A549 (cell line): ENCODE results near the gene BMPR2. TPM values are rescaled to one million over a fixed set of nuclear protein-coding genes. Genes with fewer than 3 reads are reported as not detected.
"Not testable (repeated sequence)": the region's sequence is repeated elsewhere in the genome, so short reads cannot be mapped to it uniquely, and the experiment has no call there.

Experiments
- ATAC-seq, 2 experiments: fragments of 200-7000 bp in 1 of 2; fragments of >200 bp in 1 of 2; cut with Nextera tagmentation in 1 of 2; cut with Tn5 transposase in 1 of 2; 3 replicates each; pipeline versions ENCODE4 v1.8.0 to v1.9.1; 2018 to 2020; ENCODE audit warnings: mild to moderate bottlenecking in 1 of 2, moderate library complexity in 1 of 2
- CTCF ChIA-PET: fragments of 300-600 bp; sonication (Branson Sonifier 250); formaldehyde crosslinking; extraction: SDS; loops from one replicate; lab custom pipeline; 2021; ENCODE audit warnings: antibody characterized with exemption, inconsistent platforms; lab: Yijun Ruan, JAX
- POLR2A ChIA-PET: fragments of 350-600 bp; formaldehyde crosslinking; extraction: SDS; loops from one replicate; lab custom pipeline; 2021; ENCODE audit warnings: antibody characterized with exemption, inconsistent platforms; lab: Yijun Ruan, JAX
- DNase-seq, 2 experiments: peaks; one replicate each; pipeline versions ENCODE4 v3.0.0 to v3.0.0-alpha.2; 2011 to 2016; ENCODE audit warnings: low read depth in 1 of 2, low spot score in 1 of 2
- FAIRE-seq: peaks from 2 replicates; lab custom pipeline; 2011; peaks lifted over from hg19 to GRCh38; lab: Jason Lieb, UNC
- H3K27ac ChIP-seq, 2 experiments: fragments of >200 bp; sonication (Bioruptor Twin); formaldehyde crosslinking; 3 replicates each; pipeline ENCODE4 v1.5.1; 2016 to 2017
- H3K4me1 ChIP-seq: fragments of >200 bp; sonication (Bioruptor Twin); formaldehyde crosslinking; 3 replicates; pipeline ENCODE4 v1.6.1; 2016
- H3K4me2 ChIP-seq: fragments of >200 bp; sonication (Bioruptor Twin); formaldehyde crosslinking; 3 replicates; pipeline ENCODE4 v1.6.1; 2016
- H3K4me3 ChIP-seq: fragments of >200 bp; sonication (Bioruptor Twin); formaldehyde crosslinking; 3 replicates; pipeline ENCODE4 v1.5.1; 2016
- H3K9me3 ChIP-seq: fragments of >200 bp; sonication (Bioruptor Twin); formaldehyde crosslinking; 3 replicates; pipeline ENCODE4 v1.6.1; 2016
- CBX8 ChIP-seq: fragments of 200-600 bp; sonication (generic); IDR thresholded peaks from 2 replicates; pipeline ENCODE4 v1.6.1; 2016
- CHD4 ChIP-seq: fragments of 200-600 bp; sonication (generic); IDR thresholded peaks from 2 replicates; pipeline ENCODE4 v1.6.1; 2016; ENCODE audit warnings: antibody characterized with exemption, mild to moderate bottlenecking, borderline replicate concordance
- EHMT2 ChIP-seq: fragments of 200-600 bp; sonication (generic); IDR thresholded peaks from 2 replicates; pipeline ENCODE4 v1.6.1; 2016; ENCODE audit warnings: antibody characterized with exemption, low read depth, mild to moderate bottlenecking, moderate library complexity
- ELK1 ChIP-seq: fragments of 150-350 bp; IDR thresholded peaks from 2 replicates; pipeline ENCODE4 v1.6.1; 2014; ENCODE audit warnings: low read depth, mild to moderate bottlenecking, low read length
- EP300 ChIP-seq, 2 experiments: fragments of >200 bp; sonication (Bioruptor Twin); formaldehyde crosslinking; IDR thresholded peaks; 2 replicates in 1 of 2; 3 replicates in 1 of 2; pipeline ENCODE4 v1.6.1; 2016 to 2017
- ESRRA ChIP-seq: fragments of 150-350 bp; IDR thresholded peaks from 2 replicates; pipeline ENCODE4 v1.6.1; 2014; ENCODE audit warnings: mild to moderate bottlenecking, low read length, borderline replicate concordance
- FOXS1 ChIP-seq: fragments of 250-450 bp; sonication (Bioruptor Pico); IDR thresholded peaks from 2 replicates; pipeline ENCODE4 v1.5.0; 2020; ENCODE audit warnings: mild to moderate bottlenecking, moderate library complexity
- GATA3 ChIP-seq: IDR thresholded peaks from 2 replicates; pipeline ENCODE4 v1.6.1; 2012; ENCODE audit warnings: borderline replicate concordance
- HEYL ChIP-seq: fragments of 250-450 bp; sonication (Bioruptor Pico); IDR thresholded peaks from 2 replicates; pipeline ENCODE4 v1.8.0; 2021; ENCODE audit warnings: mild to moderate bottlenecking, moderate library complexity
- HMGXB4 ChIP-seq: fragments of 250-450 bp; sonication (Bioruptor Pico); IDR thresholded peaks from 2 replicates; pipeline ENCODE4 v1.5.0; 2021; ENCODE audit warnings: mild to moderate bottlenecking, moderate library complexity, borderline replicate concordance
- HOXB5 ChIP-seq: fragments of 250-450 bp; sonication (Bioruptor Pico); IDR thresholded peaks from 2 replicates; pipeline ENCODE4 v1.5.0; 2020; ENCODE audit warnings: mild to moderate bottlenecking, moderate library complexity
- JUN ChIP-seq, 2 experiments: fragments of >200 bp; sonication (Bioruptor Twin); formaldehyde crosslinking; IDR thresholded peaks; 2 replicates in 1 of 2; 3 replicates in 1 of 2; pipeline ENCODE4 v1.6.1; 2016 to 2017
- KDM1A ChIP-seq: fragments of 200-600 bp; sonication (generic); IDR thresholded peaks from 2 replicates; pipeline ENCODE4 v1.6.1; 2016; ENCODE audit warnings: low read depth, mild to moderate bottlenecking
- KDM5A ChIP-seq: fragments of 200-600 bp; sonication (generic); IDR thresholded peaks from 2 replicates; pipeline ENCODE4 v1.6.1; 2016; ENCODE audit warnings: antibody characterized with exemption, mild to moderate bottlenecking
- MAZ ChIP-seq: fragments of 150-350 bp; IDR thresholded peaks from 2 replicates; pipeline ENCODE4 v1.6.1; 2014; ENCODE audit warnings: antibody characterized with exemption, low read depth, low read length, borderline replicate concordance
- NPAS2 ChIP-seq: fragments of 250-450 bp; sonication (Bioruptor Pico); IDR thresholded peaks from 2 replicates; pipeline ENCODE4 v1.8.0; 2022; ENCODE audit warnings: mild to moderate bottlenecking, moderate library complexity, borderline replicate concordance
- RAD21 ChIP-seq, 2 experiments: fragments of >200 bp in 1 of 2; sonication (Bioruptor Twin) in 1 of 2; formaldehyde crosslinking in 1 of 2; IDR thresholded peaks in 1 of 2; conservative IDR thresholded peaks in 1 of 2; 2 replicates in 1 of 2; 3 replicates in 1 of 2; pipeline ENCODE4 v1.6.1; 2012 to 2018; ENCODE audit warnings: inconsistent platforms in 1 of 2
- RCOR1 ChIP-seq: fragments of 150-350 bp; IDR thresholded peaks from 2 replicates; pipeline ENCODE4 v1.6.1; 2014; ENCODE audit warnings: antibody characterized with exemption, low read length, low read depth
- REST ChIP-seq: fragments of 200-600 bp; sonication (generic); IDR thresholded peaks from 2 replicates; pipeline ENCODE4 v1.6.1; 2016; ENCODE audit warnings: antibody characterized with exemption, mild to moderate bottlenecking, moderate library complexity
- SMC3 ChIP-seq: fragments of >200 bp; sonication (Bioruptor Twin); formaldehyde crosslinking; IDR thresholded peaks from 3 replicates; pipeline ENCODE4 v1.6.1; 2018; ENCODE audit warnings: inconsistent platforms
- TFCP2L1 ChIP-seq: fragments of 250-450 bp; sonication (Bioruptor Pico); IDR thresholded peaks from 2 replicates; pipeline ENCODE4 v1.5.0; 2021; ENCODE audit warnings: mild to moderate bottlenecking
- TP53 ChIP-seq: fragments of 250-450 bp; sonication (Bioruptor Pico); IDR thresholded peaks from 2 replicates; pipeline ENCODE4 v1.5.0; 2021; ENCODE audit warnings: mild to moderate bottlenecking, moderate library complexity
- USF2 ChIP-seq: fragments of 450-650 bp; IDR thresholded peaks from 2 replicates; pipeline ENCODE4 v1.6.1; 2014; ENCODE audit warnings: antibody characterized with exemption
- ZFP36 ChIP-seq: fragments of 450-650 bp; IDR thresholded peaks from 2 replicates; pipeline ENCODE4 v1.6.1; 2014; ENCODE audit warnings: borderline replicate concordance; ENCODE audit not compliant: partially characterized antibody
- ZSCAN20 ChIP-seq: fragments of 250-450 bp; sonication (Bioruptor Pico); IDR thresholded peaks from 2 replicates; pipeline ENCODE4 v1.8.0; 2022; ENCODE audit warnings: mild to moderate bottlenecking, moderate library complexity
- WGBS: methylation state at CpG from one replicate; pipeline ENCODE4 v1.1.6; 2017; ENCODE audit errors: missing lambda C conversion rate; 5-methylcytosine and 5-hydroxymethylcytosine counted together
- polyA plus RNA-seq, 4 experiments: library from polyadenylated mRNA; depleted of rRNA in 3 of 4; stranded (reverse); fragments of >200 nt; fragmentation: RNase III in 1 of 4; extraction: RNeasy Plus Mini Kit Qiagen cat#74134 plus additional on column Dnase treatment in 1 of 4; gene quantifications; 2 replicates in 3 of 4; 3 replicates in 1 of 4; pipeline ENCODE4 v1.2.3, GENCODE V29; 2011 to 2017

The BMPR2 gene
- polyA plus RNA-seq, 2 of the 4 experiments (the other 2 are of a cell fraction), result 13.9 to 46.3 TPM

GRCh38 chr2:202373490-202373889 lies 2.6 kb upstream of the BMPR2 start:
- no peak overlapping the region for H3K4me2 ChIP-seq
- peaks cover 8% of the 10 kb centered on the region; the same call in 2 of the 3 replicates for H3K4me1 ChIP-seq
- no peak for FAIRE-seq
- no peak overlapping the region for H3K4me3 ChIP-seq
- POLR2A ChIA-PET, result no interaction called here
- TF ChIP-seq KDM1A (no peak), HEYL (CRISPR knock-in tag) (no peak), FOXS1 (no peak), ZFP36 (no peak), RCOR1 (no peak), JUN (IDR thresholded peaks at IDR 0.05) (no peak), GATA3 (no peak), CHD4 (no peak), REST (no peak), ELK1 (no peak), TFCP2L1 (CRISPR knock-in tag) (no peak), RAD21 (conservative IDR thresholded peaks at IDR 0.05 in 1 of 2, IDR thresholded peaks at IDR 0.05 in 1 of 2) (no peak), HOXB5 (CRISPR knock-in tag) (no peak), EHMT2 (no peak), SMC3 (no peak), ESRRA (no peak)
- TF ChIP-seq, all 56 proteins: peak for 0
- CTCF ChIA-PET, result interaction anchor here (1.8 kb wide), 1 partner anchor 94 kb away, joined by 5 read pairs; no protein-coding TSS in a partner anchor
- H3K27ac ChIP-seq, result no peak overlapping the region; a peak in 1 of 6 replicates
- H3K9me3 ChIP-seq, result no peaks in the 10 kb centered on the region
- 87% methylated on average over 7 of the region's 7 CpGs for WGBS
- ATAC-seq (no peak), DNase-seq (no peak)

- H3K4me1 ChIP-seq, FAIRE-seq, DNase-seq, ATAC-seq, H3K9me3 ChIP-seq: not testable (repeated sequence)
- 91% methylated on average over 22 of the region's 22 CpGs for WGBS
- peak overlapping the region; percentile 84 for H3K4me2 ChIP-seq
- H3K4me3 ChIP-seq, result peak overlapping the region; percentile 76
- ChIA-PET POLR2A (interaction anchor here (0.6 kb wide), 2 partner anchors 69 to 1230 kb away, joined by 3 read pairs; no protein-coding TSS in a partner anchor), CTCF (interaction anchor here (1.0 to 1.8 kb wide), 2 partner anchors 11 to 95 kb away, joined by 4 to 5 read pairs; no protein-coding TSS in a partner anchor)
- H3K27ac ChIP-seq, result peak overlapping the region; percentile 96 to 98
Observed at GRCh38 chr2:202374383-202374782, 1.7 kb upstream of the BMPR2 start.

- H3K27ac ChIP-seq, result peak overlapping the region; percentile 96 to 98
- H3K4me3 ChIP-seq, result peak overlapping the region; percentile 76
- FAIRE-seq (no peak), ATAC-seq (peak; percentile 25 to 27), DNase-seq (peak in 1 of 2 experiments; percentile 74)
- CTCF ChIA-PET, result interaction anchor here (1.0 to 1.8 kb wide), 2 partner anchors 12 to 96 kb away, joined by 4 to 5 read pairs; no protein-coding TSS in a partner anchor
- 3% methylated on average over 33 of the region's 33 CpGs for WGBS
- POLR2A ChIA-PET, result interaction anchor here (0.6 kb wide), 1 partner anchor 70 kb away, joined by 3 read pairs; no protein-coding TSS in a partner anchor
- no peaks in the 10 kb centered on the region for H3K9me3 ChIP-seq
- peak overlapping the region; percentile 84 for H3K4me2 ChIP-seq
- H3K4me1 ChIP-seq, result peaks cover 16% of the 10 kb centered on the region; the same call in 2 of the 3 replicates
- TF ChIP-seq ZSCAN20 (CRISPR knock-in tag) (peak; percentile 80; the same call in 1 of the 2 replicates), KDM1A (no peak), USF2 (no peak), HMGXB4 (CRISPR knock-in tag) (0 out of 2 replicates have a peak, but pooled peaks have one; percentile 53), NPAS2 (CRISPR knock-in tag) (peak; percentile 53; the same call in 1 of the 2 replicates), CBX8 (no peak), KDM5A (no peak), TP53 (peak; percentile 93), MAZ (no peak), HOXB5 (CRISPR knock-in tag) (peak; percentile 93), ESRRA (no peak), EHMT2 (no peak), EP300 (IDR thresholded peaks at IDR 0.05) (no peak), HEYL (CRISPR knock-in tag) (peak; percentile 93), TFCP2L1 (CRISPR knock-in tag) (0 out of 2 replicates have a peak, but pooled peaks have one; percentile 59)
Observed at GRCh38 chr2:202375033-202375608, 1.0 kb upstream of the BMPR2 start.
